ENCODE data around the gene IL1R2.

IL1R2 gene

DNA sequence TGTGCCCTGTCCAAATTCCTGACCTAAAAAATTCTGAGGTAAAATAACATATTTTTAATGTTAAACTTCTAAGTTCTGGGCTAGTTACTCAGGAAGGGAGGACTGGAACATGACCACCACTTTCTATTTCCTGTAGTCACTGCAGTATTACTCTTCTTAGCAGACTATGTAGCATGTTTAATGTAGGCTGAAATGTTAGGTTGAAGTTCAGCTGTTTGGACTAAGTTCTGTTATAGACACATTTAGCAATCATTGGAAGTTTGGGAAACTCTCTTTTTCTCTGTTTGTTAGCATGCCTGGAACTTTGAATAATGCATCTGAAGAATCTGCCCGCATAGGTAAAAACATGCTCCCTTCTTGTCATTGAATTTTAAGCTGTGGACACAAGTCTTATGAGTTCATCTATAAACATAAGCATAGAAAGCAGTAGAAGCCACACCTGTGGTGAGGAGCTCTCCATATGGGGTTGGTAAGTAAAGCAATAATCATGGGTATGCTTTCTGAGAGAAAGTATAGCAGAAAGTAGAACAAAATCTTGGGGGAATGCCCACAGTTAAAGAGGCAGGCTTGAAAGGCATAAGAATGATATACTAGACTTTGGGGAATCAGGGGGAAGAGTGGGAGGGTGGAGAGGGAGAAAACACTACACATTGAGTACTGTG lies 52.6 kb downstream of the IL1R2 start:
- DNase-seq = no peak

DNA sequence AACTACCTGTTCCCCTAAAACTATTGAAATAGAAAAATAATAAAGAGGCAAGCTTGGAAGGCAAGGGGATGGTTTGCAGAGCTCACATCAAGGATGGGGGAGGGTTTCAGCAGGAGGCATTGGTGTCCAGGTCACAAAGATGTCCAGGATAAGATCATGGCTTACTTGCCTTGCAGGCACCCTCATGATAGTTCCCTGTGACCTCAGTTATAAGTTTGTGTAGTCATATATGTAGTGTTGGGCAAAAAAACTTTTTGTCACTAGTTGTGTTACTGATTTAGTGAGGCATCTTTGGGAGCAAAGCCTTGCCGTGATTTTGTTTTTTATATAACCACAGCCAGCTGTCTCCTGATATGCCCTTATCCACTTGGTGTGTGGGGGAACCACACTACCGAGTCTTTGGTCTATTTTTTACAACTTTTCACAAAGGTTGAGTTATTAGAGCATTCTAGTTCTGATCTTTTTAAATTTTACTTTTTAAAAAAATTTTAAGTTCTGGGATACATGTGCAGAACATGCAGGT lies 53.3 kb downstream of the IL1R2 start:
- no peak for DNase-seq

DNA sequence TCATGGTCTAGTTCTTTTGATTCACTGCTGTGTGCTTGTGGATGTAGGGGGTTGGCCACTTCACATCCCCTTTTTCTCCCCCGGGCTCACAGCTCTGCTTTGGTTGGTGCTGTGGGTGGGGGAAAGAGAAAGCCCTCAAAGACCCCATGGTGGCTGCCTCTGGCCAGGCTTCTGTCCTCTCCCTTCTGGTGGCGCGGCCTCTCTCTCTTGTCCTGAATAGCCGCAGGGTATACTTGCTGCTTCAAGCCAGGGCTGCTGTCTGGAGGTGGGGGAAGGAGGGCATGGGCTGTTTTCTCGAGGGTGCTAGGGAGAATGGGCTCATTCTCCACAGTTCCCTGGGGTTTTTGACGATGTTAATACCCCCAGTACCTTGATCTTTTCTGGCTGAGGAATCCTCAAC lies 53.9 kb downstream of the IL1R2 start:
- no peak for DNase-seq

DNA sequence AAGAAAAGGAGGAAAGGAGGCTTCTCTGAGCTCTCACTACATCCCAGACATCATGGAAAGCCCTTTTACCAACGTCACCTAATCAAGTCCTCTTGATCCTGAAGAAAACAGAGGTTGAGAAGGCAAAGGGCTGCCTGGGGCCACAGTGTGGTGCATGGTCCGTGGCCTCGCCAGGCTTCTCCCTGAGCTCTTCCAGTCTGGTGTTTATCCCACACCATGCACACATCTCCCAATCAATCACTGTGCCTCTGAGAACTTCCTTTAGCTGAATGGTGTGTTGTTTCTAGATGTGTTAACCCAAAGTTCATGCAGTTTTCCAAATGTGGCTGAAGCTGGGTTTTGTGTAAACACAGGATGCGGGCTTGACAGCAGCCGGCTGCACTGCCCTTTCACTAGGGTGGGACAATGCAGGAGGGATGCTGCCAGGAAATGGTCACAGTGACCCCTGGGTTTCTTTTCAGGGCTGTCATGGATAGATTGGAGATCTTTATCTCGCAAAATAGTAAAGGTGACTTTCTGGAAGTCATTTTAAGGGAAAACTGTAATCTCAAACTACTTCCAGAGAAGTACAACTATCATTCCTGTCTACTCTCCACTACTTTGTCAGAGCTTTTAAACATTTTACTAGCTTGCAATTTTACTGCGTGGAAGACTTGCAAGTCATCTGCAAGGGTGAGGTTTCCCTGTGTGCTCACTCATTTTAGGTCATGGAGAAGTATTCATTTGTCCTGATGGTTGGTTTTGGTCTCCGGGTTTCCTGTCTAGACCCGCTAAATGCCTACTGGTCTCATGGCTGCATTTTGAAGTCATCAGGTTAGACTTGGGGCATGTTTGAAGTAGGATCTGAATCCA lies 54.6 kb downstream of the IL1R2 start:
- DNase-seq = no peak

DNA sequence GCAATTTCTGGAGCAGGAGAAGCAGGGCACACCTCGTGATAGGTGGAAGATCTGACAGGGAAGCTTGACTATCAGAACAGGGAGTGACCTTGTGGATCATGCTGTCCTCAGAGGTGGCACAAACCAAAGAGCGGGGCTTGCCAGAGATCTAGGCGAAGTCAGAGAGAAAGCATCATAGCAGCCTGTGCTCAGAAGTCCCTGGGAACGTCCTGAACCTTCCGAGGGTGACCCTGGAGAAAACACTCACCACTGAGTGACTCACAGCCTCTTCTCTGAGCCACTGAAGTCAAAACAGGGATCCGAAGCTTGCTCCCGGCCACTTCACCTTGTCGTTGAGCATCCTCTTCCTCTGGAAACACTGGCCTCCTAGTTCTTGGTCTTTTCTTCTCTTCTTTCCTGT lies 56.7 kb downstream of the IL1R2 start:
- no peak for DNase-seq

DNA sequence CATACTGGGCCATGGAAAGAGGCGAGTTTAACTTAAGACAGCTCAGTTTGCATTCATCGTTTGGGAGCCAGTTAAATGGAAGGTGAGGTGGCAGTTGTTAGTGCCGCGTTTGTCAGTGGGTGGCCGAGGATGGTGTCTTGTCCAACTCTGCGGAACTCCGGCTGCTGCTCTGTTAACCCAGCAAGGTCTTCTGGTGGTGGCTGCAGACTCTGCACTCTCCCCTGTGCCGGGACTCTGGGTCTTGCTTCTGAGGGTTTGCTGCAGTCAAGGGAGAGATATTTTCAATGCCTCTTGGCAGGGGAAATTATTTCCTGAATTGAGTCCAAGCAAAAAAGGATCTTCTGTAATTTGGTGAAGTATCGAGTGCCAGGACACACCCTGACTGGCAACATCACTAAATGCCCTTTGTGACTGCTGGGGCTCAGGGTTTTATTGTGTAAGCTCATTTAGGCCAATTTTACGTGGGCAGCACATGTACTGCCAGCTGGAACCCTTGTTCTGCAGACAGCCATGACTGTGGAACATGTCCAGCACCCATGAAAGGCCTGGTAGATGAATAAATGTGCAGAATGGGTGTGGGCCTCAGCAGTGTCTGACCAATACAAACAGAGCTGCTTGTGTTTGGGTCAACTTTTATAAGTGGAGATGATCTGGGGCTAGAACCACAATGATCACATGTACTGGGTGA lies 58.1 kb downstream of the IL1R2 start:
- DNase-seq = no peak

GRCh38 chr2:102050854-102051391 lies 59.2 kb downstream of the IL1R2 start:
- DNase-seq = no peak

DNA sequence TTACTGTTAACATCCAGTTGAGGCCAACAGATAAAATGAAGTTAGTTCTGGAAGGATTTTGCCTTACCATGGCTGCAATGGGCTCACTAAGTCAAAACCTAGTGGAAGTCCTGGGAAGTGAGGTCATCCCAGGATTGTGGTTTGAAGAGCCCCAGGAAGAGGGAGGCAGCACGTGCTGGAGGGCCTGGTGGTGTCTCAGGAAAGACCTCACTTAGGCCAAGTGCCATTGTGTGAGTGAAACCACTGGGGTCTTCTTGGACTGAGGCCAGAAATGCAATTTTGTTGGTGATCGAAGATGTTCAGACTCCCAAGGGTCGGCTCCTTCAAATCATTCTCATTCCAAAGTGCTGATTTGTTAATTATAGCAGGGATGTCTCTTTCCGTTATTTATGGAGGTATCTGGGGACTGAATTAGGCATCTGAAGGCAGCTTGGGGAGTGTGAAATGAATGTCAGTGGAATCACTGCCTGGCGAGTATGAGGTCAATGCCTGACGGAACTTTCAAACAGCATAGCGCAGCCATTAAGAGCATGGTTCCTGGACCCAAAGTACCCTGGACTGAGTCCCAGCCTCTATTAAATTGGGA lies 60.0 kb downstream of the IL1R2 start:
- no peak for DNase-seq

- no peak for DNase-seq
Observed at GRCh38 chr2:102052365-102052764, 60.6 kb downstream of the IL1R2 start.

- no peak for DNase-seq
Observed at GRCh38 chr2:102053096-102053495, 61.3 kb downstream of the IL1R2 start.

DNA sequence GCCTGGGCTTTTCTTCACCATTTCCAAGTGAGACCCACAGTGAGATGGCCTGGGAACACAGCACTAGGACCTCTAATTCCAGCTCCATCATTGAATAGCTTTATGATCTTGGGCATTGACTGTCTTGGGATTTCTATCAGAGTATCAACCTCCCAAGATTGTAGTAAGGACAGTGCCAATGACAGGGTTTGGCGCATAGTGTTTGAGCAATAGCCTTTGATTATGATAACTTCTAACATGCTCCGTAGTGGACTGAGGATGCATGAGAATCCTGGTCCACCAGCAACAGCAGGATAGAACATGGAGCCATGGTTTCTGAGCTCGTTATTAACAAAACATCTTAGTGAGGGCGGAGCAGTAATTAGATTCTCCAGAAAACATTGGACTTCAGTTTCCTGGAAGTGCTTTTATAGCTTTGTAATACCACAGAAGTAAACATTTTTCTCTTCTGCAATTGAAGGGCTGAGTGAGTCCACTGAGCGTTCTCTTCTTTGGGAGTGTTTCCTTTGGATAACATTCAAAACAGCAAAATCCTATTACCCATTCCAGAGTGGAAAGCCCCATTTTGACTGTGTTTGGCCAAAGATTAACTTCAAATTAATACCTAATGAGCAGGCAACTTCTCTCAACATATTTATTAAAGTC lies 63.7 kb downstream of the IL1R2 start:
- DNase-seq = no peak

- no peak for DNase-seq
Observed at GRCh38 chr2:102056079-102056581, 64.4 kb downstream of the IL1R2 start.

GRCh38 chr2:102057502-102058292 lies 65.9 kb downstream of the IL1R2 start:
- DNase-seq = no peak

- DNase-seq = no peak
Observed at GRCh38 chr2:102058293-102058833, 66.6 kb downstream of the IL1R2 start.

GRCh38 chr2:102059151-102059550 lies 67.4 kb downstream of the IL1R2 start:
- no peak for DNase-seq

- DNase-seq = no peak
Observed at GRCh38 chr2:102060047-102060446, 68.3 kb downstream of the IL1R2 start.

DNA sequence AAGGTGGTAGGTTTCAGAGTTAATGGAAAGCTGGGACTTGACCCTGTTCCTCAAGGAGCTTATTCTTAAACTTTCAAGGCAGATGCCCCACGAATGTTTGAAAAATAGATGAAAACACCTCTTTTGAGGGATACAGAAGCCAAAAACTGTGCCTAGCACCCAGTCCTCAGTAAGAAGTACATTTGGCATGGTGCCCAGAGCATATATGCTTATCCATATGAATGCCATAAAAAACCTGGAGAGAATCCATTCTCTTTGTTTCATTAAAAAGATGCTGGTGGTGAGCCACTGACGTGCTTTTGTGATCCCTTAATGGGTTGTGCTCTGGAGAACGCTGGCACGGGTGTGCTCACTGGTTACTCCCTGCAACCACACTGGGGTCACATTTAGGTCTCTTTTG lies 69.0 kb downstream of the IL1R2 start:
- no peak for DNase-seq

DNA sequence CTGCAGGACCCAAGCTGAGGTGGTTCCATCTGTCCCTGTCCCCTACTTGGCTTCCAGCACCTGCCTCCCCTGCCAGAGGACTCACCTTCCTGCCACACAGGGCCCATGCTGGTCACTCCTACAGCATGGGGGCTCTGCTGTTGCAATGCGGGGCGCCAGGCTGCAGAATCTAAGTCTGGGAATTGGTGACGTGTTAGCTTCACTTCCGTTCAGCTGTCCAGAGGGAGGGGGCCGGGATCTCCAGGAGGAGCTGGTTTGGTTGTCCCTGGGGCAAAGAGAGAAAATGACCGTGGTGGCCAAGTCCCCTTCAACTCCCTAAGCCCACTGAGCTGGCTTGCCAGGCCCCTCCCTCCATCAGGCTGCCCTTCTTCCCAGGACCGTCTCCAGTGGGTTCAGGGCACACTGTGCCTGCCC lies 69.5 kb downstream of the IL1R2 start:
- no peak for DNase-seq

GRCh38 chr2:102061962-102062795 lies 70.4 kb downstream of the IL1R2 start:
- DNase-seq = no peak

- DNase-seq = no peak
Observed at GRCh38 chr2:102062802-102063201, 71.0 kb downstream of the IL1R2 start.
